GM19240 (cell line): Measurements from ENCODE around the gene SLX4IP.

Experiments used
- DNase-seq: peaks from one replicate; pipeline ENCODE4 v3.0.0; 2011; ENCODE audit warnings: low spot score; ENCODE audit not compliant: insufficient read length

Gene SLX4IP

GRCh38 chr20:10466325-10466724, 31.2 kb downstream of the SLX4IP start:
- no peak for DNase-seq

GRCh38 chr20:10466855-10467254, 31.8 kb downstream of the SLX4IP start:
- no peak for DNase-seq

- no peak for DNase-seq
These were observed 32.7 kb downstream of the SLX4IP start for GRCh38 chr20:10467681-10468339.

GRCh38 chr20:10468340-10468845, 33.3 kb downstream of the SLX4IP start:
- DNase-seq: no peak

GRCh38 chr20:10469056-10469455, 34.0 kb downstream of the SLX4IP start:
- no peak for DNase-seq

GRCh38 chr20:10469599-10469998, 34.5 kb downstream of the SLX4IP start:
- DNase-seq: no peak

GRCh38 chr20:10470276-10470675, 35.2 kb downstream of the SLX4IP start:
- no peak for DNase-seq

- no peak for DNase-seq
These were observed 37.8 kb downstream of the SLX4IP start for GRCh38 chr20:10472871-10473270.

GRCh38 chr20:10474606-10475184, 39.6 kb downstream of the SLX4IP start:
- no peak for DNase-seq

- DNase-seq: no peak
These were observed 40.1 kb downstream of the SLX4IP start for GRCh38 chr20:10475225-10475624.

GRCh38 chr20:10476319-10476724, 41.2 kb downstream of the SLX4IP start:
- no peak for DNase-seq

- DNase-seq: no peak
These were observed 43.1 kb downstream of the SLX4IP start for GRCh38 chr20:10478205-10478604.

GRCh38 chr20:10478930-10479329, 43.8 kb downstream of the SLX4IP start:
- DNase-seq: no peak

GRCh38 chr20:10481676-10482075, 46.6 kb downstream of the SLX4IP start:
- DNase-seq: no peak

- no peak for DNase-seq
These were observed 48.6 kb downstream of the SLX4IP start for GRCh38 chr20:10483691-10484090.

GRCh38 chr20:10487142-10488136, 52.3 kb downstream of the SLX4IP start:
- DNase-seq: no peak

GRCh38 chr20:10488534-10488933, 53.4 kb downstream of the SLX4IP start:
- DNase-seq: no peak

GRCh38 chr20:10489853-10490252, 54.7 kb downstream of the SLX4IP start:
- no peak for DNase-seq

- no peak for DNase-seq
These were observed 55.2 kb downstream of the SLX4IP start for GRCh38 chr20:10490257-10490656.

- no peak for DNase-seq
These were observed 55.6 kb downstream of the SLX4IP start for GRCh38 chr20:10490706-10491105.

- DNase-seq: no peak
These were observed 57.0 kb downstream of the SLX4IP start for GRCh38 chr20:10492065-10492464.

GRCh38 chr20:10492844-10493243, 57.7 kb downstream of the SLX4IP start:
- DNase-seq: no peak
